Neuronal stem cell (in vitro differentiated cells): Measurements from ENCODE around the gene TRAF3.
"Not testable (repeated sequence)": the region's sequence is repeated elsewhere in the genome, so short reads cannot be mapped to it uniquely, and the experiment has no call there.

Experiments
- DNase-seq: peaks from one replicate; pipeline ENCODE4 v3.0.0-alpha.2; 2013; ENCODE audit warnings: low spot score
- H2AFZ ChIP-seq: one replicate; pipeline ENCODE4 v1.6.1; 2013; ENCODE audit warnings: mild to moderate bottlenecking, low read length, inconsistent platforms
- H2AK5ac ChIP-seq: 2 replicates; pipeline ENCODE4 v1.6.1; 2013; ENCODE audit warnings: low read depth, mild to moderate bottlenecking, inconsistent platforms, low read length, moderate library complexity, mixed read lengths
- H2BK120ac ChIP-seq: 2 replicates; pipeline ENCODE4 v1.6.1; 2013; ENCODE audit warnings: low read depth, mild to moderate bottlenecking, inconsistent platforms, low read length, moderate library complexity, mixed read lengths
- H2BK12ac ChIP-seq: one replicate; pipeline ENCODE4 v1.6.1; 2013; ENCODE audit warnings: low read length, inconsistent platforms
- H2BK15ac ChIP-seq: 2 replicates; pipeline ENCODE4 v1.6.1; 2013; ENCODE audit warnings: mild to moderate bottlenecking, low read length, inconsistent platforms, mixed read lengths
- H2BK5ac ChIP-seq: one replicate; pipeline ENCODE4 v1.6.1; 2013; ENCODE audit warnings: inconsistent platforms, mild to moderate bottlenecking, low read length, moderate library complexity
- H3K14ac ChIP-seq: one replicate; pipeline ENCODE4 v1.6.1; 2013; ENCODE audit warnings: low read length, inconsistent platforms
- H3K18ac ChIP-seq: 2 replicates; pipeline ENCODE4 v1.6.1; 2013; ENCODE audit warnings: low read length, inconsistent platforms
- H3K23ac ChIP-seq: 2 replicates; pipeline ENCODE4 v1.6.1; 2013; ENCODE audit warnings: low read depth, mild to moderate bottlenecking, mixed read lengths, low read length, inconsistent platforms; ENCODE audit not compliant: poor library complexity
- H3K27ac ChIP-seq: replicated peaks from 3 replicates; pipeline ENCODE4 v1.5.1; 2013; ENCODE audit warnings: low read length, inconsistent platforms
- H3K27me3 ChIP-seq, 3 experiments: 2 replicates each; pipeline ENCODE4 v1.6.1; 2013; ENCODE audit warnings: low read length in 3 of 3, mild to moderate bottlenecking in 2 of 3, inconsistent platforms in 1 of 3, low read depth in 1 of 3, mixed read lengths in 1 of 3, moderate library complexity in 1 of 3; ENCODE audit not compliant: control insufficient read depth in 3 of 3, insufficient read depth in 3 of 3
- H3K36me3 ChIP-seq, 2 donors: replicated peaks in 1 of 2; 2 replicates each; pipeline ENCODE4 v1.6.1; 2013; ENCODE audit warnings: low read length in 2 of 2; ENCODE audit not compliant: control insufficient read depth in 2 of 2, insufficient read depth in 2 of 2
- H3K4ac ChIP-seq: 2 replicates; pipeline ENCODE4 v1.6.1; 2013; ENCODE audit warnings: inconsistent platforms, mild to moderate bottlenecking, low read length, moderate library complexity
- H3K4me1 ChIP-seq, 2 donors: 1 replicate in 1 of 2; 2 replicates in 1 of 2; pipeline ENCODE4 v1.6.1; 2013; ENCODE audit warnings: low read length in 2 of 2, low read depth in 1 of 2; ENCODE audit not compliant: control insufficient read depth in 2 of 2, insufficient read depth in 1 of 2
- H3K4me2 ChIP-seq: one replicate; pipeline ENCODE4 v1.6.1; 2013; ENCODE audit warnings: mild to moderate bottlenecking, low read length, inconsistent platforms; ENCODE audit not compliant: insufficient read depth, poor library complexity, severe bottlenecking
- H3K4me3 ChIP-seq, 2 donors: 2 replicates each; pipeline ENCODE4 v1.5.1; 2013; ENCODE audit warnings: low read length in 2 of 2, mild to moderate bottlenecking in 2 of 2, inconsistent platforms in 1 of 2, moderate library complexity in 1 of 2
- H3K79me1 ChIP-seq: one replicate; pipeline ENCODE4 v1.6.1; 2013; ENCODE audit warnings: low read depth, mild to moderate bottlenecking, inconsistent platforms, low read length, moderate library complexity
- H3K9ac ChIP-seq: one replicate; pipeline ENCODE4 v1.6.1; 2013; ENCODE audit warnings: mild to moderate bottlenecking, low read depth, low read length, inconsistent platforms; ENCODE audit not compliant: poor library complexity
- H3K9me3 ChIP-seq, 2 donors: replicated peaks in 1 of 2; 2 replicates each; pipeline versions ENCODE3 to v1.6.1; 2013; ENCODE audit warnings: low read length in 2 of 2, mild to moderate bottlenecking in 2 of 2, inconsistent platforms in 1 of 2, low read depth in 1 of 2, mixed read lengths in 1 of 2, moderate library complexity in 1 of 2; ENCODE audit not compliant: control insufficient read depth in 2 of 2, insufficient read depth in 1 of 2
- H4K8ac ChIP-seq: one replicate; pipeline ENCODE4 v1.6.1; 2013; ENCODE audit warnings: low read depth, mild to moderate bottlenecking, inconsistent platforms, low read length, moderate library complexity
- H4K91ac ChIP-seq: one replicate; pipeline ENCODE4 v1.6.1; 2013; ENCODE audit warnings: low read length, low read depth, mild to moderate bottlenecking, inconsistent platforms; ENCODE audit not compliant: poor library complexity
- WGBS, 2 donors: extraction: QIAGEN DNeasy Blood & Tissue Kit; methylation state at CpG; one replicate each; pipeline ENCODE4 v1.1.7; 2013; ENCODE audit warnings: missing lambda C conversion rate in 2 of 2, mixed read lengths in 1 of 2; ENCODE audit not compliant: insufficient read length in 2 of 2, insufficient replicate concordance in 1 of 2; ENCODE audit errors: extremely low coverage in 2 of 2; 5-methylcytosine and 5-hydroxymethylcytosine counted together

TRAF3 gene

DNA sequence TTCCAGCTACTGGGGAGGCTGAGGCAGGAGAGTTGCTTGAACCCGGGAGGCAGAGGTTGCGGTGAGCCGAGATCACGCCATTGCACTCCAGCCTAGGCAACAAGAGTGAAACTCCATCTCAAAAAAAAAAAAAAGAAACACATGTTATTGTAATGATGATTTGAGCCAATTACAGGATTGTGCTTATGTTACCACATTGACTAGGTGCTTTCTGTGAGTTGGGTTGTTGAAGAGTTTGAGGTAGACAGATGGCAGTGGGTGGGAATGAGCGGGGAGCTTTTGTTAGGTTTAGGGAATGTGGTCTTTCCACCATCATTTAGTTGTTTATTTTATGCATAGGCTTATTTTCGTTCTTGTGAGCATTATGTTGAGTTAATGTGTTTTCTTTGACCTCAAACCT is 45.6 kb downstream of the TRAF3 start:
- H3K18ac ChIP-seq, H3K79me1 ChIP-seq, H3K23ac ChIP-seq, H2BK15ac ChIP-seq, H2BK5ac ChIP-seq, H3K9me3 ChIP-seq, DNase-seq, H2AFZ ChIP-seq, H2BK12ac ChIP-seq, H2AK5ac ChIP-seq, H4K8ac ChIP-seq, H3K4me3 ChIP-seq, H4K91ac ChIP-seq, H3K14ac ChIP-seq, H3K27me3 ChIP-seq, H3K36me3 ChIP-seq, H3K27ac ChIP-seq, H3K4ac ChIP-seq, H2BK120ac ChIP-seq, H3K4me2 ChIP-seq, H3K9ac ChIP-seq: not testable (repeated sequence)
- WGBS, 2 donors: no CpG with 5 or more reads among the region's 6 CpGs
- peaks cover 5 to 28% of the 10 kb centered on the region in 2 donors for H3K4me1 ChIP-seq

DNA sequence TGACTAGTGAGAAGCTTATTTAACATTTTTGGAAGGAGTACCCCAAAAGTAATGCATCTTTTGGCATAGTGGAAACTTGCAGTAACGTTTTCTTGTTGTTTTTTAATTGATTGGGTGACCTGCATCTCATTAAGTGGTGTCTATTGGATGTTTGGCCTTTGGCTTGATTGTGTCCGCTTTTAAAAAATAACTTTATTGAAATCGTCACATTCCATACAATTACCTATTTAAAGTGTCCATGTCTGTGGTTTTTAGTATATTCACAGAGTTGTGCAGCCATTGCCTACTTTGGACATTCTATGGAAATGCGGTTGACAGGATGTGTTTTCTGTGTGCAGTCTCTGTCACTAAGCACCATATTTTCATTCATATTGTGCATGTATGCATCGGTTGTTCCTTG is 46.3 kb downstream of the TRAF3 start:
- H2AK5ac ChIP-seq: no peak overlapping the region
- no peak overlapping the region for H2AFZ ChIP-seq
- no peak overlapping the region for H3K4me2 ChIP-seq
- H4K8ac ChIP-seq: no peak overlapping the region
- no peak overlapping the region for H2BK5ac ChIP-seq
- no peak overlapping the region for H2BK15ac ChIP-seq
- no peak overlapping the region for H2BK12ac ChIP-seq
- H3K27ac ChIP-seq: no peak overlapping the region
- H3K9me3 ChIP-seq: no peaks in the 10 kb centered on the region
- no peak overlapping the region for H3K4ac ChIP-seq
- DNase-seq: no peak
- peaks cover 5 to 34% of the 10 kb centered on the region in 2 donors for H3K4me1 ChIP-seq
- no peak overlapping the region for H3K18ac ChIP-seq
- no peak overlapping the region for H3K23ac ChIP-seq
- no peak overlapping the region for H3K14ac ChIP-seq
- WGBS, 2 donors: no CpG with 5 or more reads among the region's 5 CpGs
- H3K4me3 ChIP-seq: no peak overlapping the region
- H2BK120ac ChIP-seq: no peak overlapping the region
- H4K91ac ChIP-seq: no peak overlapping the region
- H3K9ac ChIP-seq: no peak overlapping the region
- no peaks in the 10 kb centered on the region for H3K27me3 ChIP-seq
- H3K79me1 ChIP-seq: no peaks in the 10 kb centered on the region
- no peaks in the 10 kb centered on the region for H3K36me3 ChIP-seq

- Histone ChIP-seq H3K14ac (no peak overlapping the region), H3K23ac (peak overlapping the region; percentile 13), H2BK15ac (no peak overlapping the region), H2BK120ac (no peak overlapping the region), H2BK5ac (no peak overlapping the region), H4K8ac (no peak overlapping the region), H2AFZ (no peak overlapping the region), H3K27ac (no peak overlapping the region), H3K36me3 (no peaks in the 10 kb centered on the region), H3K4me2 (no peak overlapping the region), H3K27me3 (no peaks in the 10 kb centered on the region), H3K79me1 (no peaks in the 10 kb centered on the region), H4K91ac (no peak overlapping the region), H3K4me3 (peak overlapping the region in 1 of 2 donors; percentile 11), H3K4ac (no peak overlapping the region), H3K9ac (no peak overlapping the region), H3K9me3 (peaks cover 0 to 2% of the 10 kb centered on the region in 2 donors), H3K4me1 (peaks cover 8 to 46% of the 10 kb centered on the region in 2 donors), H3K18ac (peak overlapping the region; percentile 62), H2AK5ac (peak overlapping the region; percentile 49), H2BK12ac (no peak overlapping the region)
- no CpG with 5 or more reads among the region's 8 CpGs for WGBS, 2 donors
- DNase-seq: no peak
Measured at GRCh38 chr14:102824832-102825231, 47.6 kb downstream of the TRAF3 start.

DNA sequence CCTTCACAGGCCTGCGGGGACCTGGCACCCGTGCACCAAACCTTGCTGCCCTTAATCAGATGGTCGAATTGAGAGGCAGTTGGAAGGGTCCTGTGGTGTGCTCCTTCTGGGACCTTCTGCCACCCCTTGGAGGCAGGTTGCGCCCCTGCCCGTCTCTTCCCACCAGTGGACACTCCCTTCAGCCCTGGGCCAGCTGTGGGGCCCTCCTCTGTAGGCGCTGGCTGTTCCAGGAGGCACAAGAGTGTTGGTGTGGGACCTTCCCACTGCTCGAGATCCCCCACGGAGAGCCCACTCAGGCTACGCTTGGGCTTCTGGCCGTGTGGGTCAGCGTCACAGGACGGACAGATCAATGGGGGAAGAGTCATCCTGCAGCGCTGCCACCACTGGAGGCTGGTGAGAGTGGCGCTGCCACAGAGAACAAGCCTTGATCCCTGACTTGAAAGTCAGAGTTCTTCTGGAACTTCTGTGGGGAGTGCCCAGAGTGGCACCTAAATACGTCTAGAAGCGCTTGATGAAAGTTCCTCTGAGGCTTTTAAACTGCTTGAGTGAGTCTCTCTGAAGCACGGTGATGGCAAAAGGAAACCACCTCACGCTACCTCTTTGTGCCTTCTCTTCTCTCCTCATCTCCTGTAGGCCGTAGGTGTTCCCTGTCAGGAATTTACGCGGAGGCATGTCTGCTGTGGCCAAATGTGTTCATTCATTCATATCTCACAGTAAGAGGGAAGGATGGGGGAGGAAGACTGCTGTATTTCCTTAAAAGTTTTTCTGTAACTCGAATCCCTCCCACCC is 48.3 kb downstream of the TRAF3 start:
- Histone ChIP-seq H4K8ac (no peak overlapping the region), H2BK12ac (no peak overlapping the region), H4K91ac (no peak overlapping the region), H3K36me3 (no peaks in the 10 kb centered on the region), H3K4ac (peak overlapping the region; percentile 41), H2BK15ac (no peak overlapping the region), H3K9ac (no peak overlapping the region), H2AFZ (no peak overlapping the region), H3K4me1 (peaks cover 8 to 53% of the 10 kb centered on the region in 2 donors), H2AK5ac (peak overlapping the region; percentile 49), H2BK120ac (no peak overlapping the region), H3K79me1 (no peaks in the 10 kb centered on the region), H3K23ac (peak overlapping the region; percentile 13), H3K27ac (no peak overlapping the region), H3K18ac (peak overlapping the region; percentile 63), H3K27me3 (no peaks in the 10 kb centered on the region), H3K9me3 (peaks cover 0 to 2% of the 10 kb centered on the region in 2 donors), H3K14ac (peak overlapping the region; percentile 22), H2BK5ac (no peak overlapping the region), H3K4me3 (no peak overlapping the region), H3K4me2 (no peak overlapping the region)
- no peak for DNase-seq
- WGBS, 2 donors: no CpG with 5 or more reads among the region's 22 CpGs
